DMS79 treated with DMSO at 0.1 percent for 48 hours (cell line): ENCODE data around the gene TRIM28.
"Not testable (repeated sequence)": the region's sequence is repeated elsewhere in the genome, so short reads cannot be mapped to it uniquely, and the experiment has no call there.

Source experiments
- DNase-seq: peaks from one replicate; lab custom pipeline; 2025; lab: John Stamatoyannopoulos, UW

Gene TRIM28

GRCh38 chr19:58519087-58519354, 24.8 kb upstream of the TRIM28 start:
- peak; percentile 50 for DNase-seq

GRCh38 chr19:58519355-58520256, 24.3 kb upstream of the TRIM28 start, which contains the start of gene ZBTB45:
ZBTB45 (minus strand) TSS chr19:58519810; CDS start chr19:58517673, 2,137 bp downstream.
- peak; percentile 97 for DNase-seq

DNA sequence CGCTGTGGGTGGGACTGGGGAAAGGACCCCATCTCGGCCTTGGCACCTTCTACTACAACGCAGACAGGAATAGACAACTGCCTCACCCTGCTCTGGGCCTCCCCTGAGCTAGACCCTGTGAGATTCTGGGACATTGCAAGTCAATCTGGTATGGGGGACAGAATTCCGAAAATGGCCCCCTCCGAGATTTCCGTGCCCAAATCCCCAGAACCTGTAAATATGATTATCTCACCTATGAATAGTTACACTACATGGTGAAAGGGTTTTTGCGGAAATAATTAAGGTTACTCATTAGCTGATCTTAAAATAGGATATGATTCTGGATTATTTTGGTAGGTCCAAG, 23.6 kb upstream of the TRIM28 start:
- DNase-seq: peak; percentile 49

DNA sequence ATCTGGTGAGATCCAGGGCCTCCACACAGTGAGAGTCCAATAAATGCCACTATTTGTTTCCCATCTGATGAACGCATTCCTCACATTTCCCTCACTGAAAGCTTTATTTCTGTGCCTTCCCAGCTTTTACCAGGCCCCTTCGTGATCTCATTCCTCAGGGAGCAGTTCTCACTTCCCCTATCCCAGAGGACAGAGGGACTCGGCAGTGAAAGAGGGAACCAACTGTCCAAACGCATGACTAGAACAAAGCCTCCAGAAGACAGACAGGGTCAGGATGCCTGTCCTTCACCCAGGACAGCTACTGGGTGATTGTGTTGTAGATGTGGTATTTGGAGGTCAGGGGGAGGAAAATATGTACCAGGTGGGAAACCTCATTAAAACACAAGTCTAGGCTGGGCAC, 22.2 kb upstream of the TRIM28 start:
- no peak for DNase-seq

DNA sequence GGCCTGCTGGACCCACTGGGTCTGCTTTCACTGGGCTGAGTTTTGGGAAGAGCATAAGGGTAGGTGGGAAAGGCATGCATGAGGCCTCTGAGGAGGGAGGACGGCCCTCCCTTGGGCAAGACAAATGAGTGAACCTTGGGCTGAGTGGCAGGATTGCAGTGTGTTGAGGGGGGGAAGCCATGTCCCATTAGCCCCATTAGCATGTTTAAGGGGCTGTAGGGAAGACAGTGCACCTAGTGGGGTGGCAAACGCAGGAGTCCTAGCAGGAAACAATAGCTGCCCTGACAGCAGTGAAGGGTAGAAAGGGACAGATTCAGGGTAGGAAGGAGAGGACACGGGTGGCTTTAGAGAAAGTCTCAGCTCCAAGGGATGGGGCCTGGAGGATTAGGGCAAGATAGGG, 21.2 kb upstream of the TRIM28 start:
- no peak for DNase-seq

- DNase-seq: no peak
These were observed 14.5 kb upstream of the TRIM28 start for GRCh38 chr19:58529405-58529804.

DNA sequence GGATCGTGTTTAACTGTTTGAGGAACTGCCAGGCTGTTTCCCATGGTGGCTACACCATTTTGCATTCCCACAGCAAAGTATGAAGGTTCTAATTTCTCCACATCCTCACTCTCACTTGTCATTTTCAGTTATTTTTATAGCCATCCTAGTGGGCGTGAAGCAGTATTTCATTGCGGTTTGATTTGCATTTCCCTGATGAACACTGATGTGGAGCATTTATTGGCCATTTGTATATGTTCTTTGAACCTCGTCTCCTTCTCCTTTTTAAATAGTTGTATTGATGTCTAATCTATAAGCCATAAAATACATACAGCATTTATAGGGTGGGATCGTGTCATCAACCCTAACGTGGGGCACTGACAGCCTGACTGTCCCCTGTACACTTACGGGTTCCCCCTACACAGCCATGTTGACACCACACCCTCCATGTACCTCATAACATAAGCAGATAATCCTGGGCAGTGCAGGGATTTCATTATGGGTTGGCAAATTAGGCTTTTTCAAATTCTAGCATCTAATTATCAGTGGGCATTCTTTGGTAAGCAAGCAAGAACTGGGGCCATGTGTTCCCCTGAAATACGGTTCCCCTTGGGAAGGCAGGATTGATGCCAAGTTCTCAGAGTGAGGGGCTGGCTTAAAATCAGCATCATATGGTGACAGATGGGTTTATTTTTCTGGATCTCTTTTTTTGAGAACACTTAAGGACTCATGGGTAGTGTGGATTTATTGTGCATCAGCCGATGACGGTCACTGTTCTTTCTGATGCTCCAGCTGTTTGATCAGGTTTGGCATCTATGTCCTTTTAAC, 12.6 kb upstream of the TRIM28 start:
- no peak for DNase-seq

DNA sequence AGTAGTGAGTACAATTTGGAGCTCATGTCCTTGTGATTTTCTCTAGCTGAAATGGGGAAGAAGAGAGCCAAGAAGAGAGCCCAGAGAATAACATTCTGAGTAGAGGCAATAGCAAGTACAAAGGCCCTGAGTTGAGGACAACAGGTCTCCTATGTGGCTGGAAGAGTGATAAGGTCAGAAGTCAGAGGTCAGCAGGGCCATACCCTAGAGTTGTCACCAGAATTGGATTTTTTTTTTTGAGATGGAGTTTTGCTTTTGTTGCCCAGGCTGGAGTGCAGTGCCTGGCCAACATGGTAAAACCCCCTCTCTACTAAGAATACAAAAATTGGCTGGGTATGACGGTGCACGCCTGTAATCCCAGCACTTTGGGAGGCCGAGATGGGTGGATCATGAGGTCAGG, 8.0 kb upstream of the TRIM28 start:
- no peak for DNase-seq

GRCh38 chr19:58536852-58537798, 6.7 kb upstream of the TRIM28 start:
- no peak for DNase-seq

GRCh38 chr19:58538257-58539168, 5.4 kb upstream of the TRIM28 start:
- DNase-seq: peak; percentile 68

- not testable (repeated sequence) for DNase-seq
These were observed 4.7 kb upstream of the TRIM28 start for GRCh38 chr19:58539169-58539559.

- DNase-seq: not testable (repeated sequence)
These were observed 1.1 kb upstream of the TRIM28 start for GRCh38 chr19:58542641-58543372.

DNA sequence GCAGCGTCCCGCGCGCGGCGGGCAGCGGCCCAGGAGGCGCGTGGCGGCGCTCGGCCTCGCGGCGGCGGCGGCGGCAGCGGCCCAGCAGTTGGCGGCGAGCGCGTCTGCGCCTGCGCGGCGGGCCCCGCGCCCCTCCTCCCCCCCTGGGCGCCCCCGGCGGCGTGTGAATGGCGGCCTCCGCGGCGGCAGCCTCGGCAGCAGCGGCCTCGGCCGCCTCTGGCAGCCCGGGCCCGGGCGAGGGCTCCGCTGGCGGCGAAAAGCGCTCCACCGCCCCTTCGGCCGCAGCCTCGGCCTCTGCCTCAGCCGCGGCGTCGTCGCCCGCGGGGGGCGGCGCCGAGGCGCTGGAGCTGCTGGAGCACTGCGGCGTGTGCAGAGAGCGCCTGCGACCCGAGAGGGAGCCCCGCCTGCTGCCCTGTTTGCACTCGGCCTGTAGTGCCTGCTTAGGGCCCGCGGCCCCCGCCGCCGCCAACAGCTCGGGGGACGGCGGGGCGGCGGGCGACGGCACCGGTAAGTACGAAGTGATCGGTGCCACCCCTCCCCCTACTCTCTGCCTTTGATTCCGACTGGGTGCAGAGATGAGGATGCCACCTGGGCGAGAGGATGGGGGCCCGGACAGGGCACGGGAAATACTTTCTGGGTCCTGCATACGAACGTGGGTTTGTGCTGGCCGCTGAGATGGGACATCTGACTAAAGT, 874 bp downstream of the TRIM28 start:
- DNase-seq: no peak

DNA sequence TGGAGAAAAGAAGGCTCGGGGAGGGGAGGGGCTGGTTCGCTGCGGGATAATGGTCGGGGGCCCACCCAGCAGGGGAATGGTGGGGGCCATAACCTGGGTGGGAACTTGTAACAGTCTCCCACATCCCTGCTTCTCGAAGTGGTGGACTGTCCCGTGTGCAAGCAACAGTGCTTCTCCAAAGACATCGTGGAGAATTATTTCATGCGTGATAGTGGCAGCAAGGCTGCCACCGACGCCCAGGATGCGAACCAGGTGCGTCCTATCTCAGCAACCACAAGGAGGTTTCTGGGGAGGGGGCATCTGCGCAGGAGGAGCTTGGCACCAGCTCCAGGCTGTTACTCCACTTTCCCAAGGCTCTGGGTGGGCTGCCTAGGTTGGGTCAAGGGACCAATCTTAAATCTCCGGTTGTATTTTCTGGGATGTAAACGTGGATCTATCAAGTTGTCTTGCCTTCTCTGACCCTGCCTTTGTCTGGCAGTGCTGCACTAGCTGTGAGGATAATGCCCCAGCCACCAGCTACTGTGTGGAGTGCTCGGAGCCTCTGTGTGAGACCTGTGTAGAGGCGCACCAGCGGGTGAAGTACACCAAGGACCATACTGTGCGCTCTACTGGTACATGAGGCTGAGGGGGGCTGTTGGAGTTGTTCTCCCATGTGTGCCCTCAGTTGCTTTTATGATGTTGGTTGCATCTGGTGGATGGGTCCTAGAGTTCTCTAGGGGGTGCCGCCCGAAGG, 1.6 kb downstream of the TRIM28 start:
- DNase-seq: no peak

GRCh38 chr19:58546019-58546530, 2.2 kb downstream of the TRIM28 start:
- no peak for DNase-seq

DNA sequence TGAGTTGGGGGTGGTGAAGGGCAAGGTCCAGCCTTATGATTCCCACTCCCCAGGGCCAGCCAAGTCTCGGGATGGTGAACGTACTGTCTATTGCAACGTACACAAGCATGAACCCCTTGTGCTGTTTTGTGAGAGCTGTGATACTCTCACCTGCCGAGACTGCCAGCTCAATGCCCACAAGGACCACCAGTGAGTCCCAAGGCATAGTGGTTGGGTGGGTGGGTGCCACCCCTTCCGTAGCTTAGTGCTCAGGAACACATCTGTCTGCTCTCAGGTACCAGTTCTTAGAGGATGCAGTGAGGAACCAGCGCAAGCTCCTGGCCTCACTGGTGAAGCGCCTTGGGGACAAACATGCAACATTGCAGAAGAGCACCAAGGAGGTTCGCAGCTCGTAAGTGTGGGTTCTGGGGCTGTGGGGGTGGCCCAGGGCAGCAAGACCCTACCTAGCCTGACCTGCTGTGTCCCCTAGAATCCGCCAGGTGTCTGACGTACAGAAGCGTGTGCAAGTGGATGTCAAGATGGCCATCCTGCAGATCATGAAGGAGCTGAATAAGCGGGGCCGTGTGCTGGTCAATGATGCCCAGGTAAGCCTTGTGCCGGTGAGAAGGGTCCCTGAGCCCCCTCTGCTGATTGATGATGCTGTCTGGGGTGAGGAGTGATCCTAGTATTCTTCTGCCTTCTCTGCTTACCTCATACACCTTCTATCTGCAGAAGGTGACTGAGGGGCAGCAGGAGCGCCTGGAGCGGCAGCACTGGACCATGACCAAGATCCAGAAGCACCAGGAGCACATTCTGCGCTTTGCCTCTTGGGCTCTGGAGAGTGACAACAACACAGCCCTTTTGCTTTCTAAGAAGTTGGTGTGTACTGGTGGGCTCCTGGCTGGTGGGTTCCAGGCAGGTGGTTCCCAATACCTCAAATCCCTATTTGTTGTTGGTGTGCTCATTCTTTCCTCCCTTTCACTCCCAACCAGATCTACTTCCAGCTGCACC, 3.8 kb downstream of the TRIM28 start:
- no peak for DNase-seq

GRCh38 chr19:58548859-58549663, 5.2 kb downstream of the TRIM28 start:
- no peak for DNase-seq
